PC-3 (cell line): ENCODE results near the gene SESN1. TPM values are rescaled to one million over a fixed set of nuclear protein-coding genes. Genes with fewer than 3 reads are reported as not detected.

Experiments used
- ATAC-seq: fragments of 200-7000 bp; cut with Tn5 transposase; 2 replicates; pipeline ENCODE4 v1.9.1; 2020; ENCODE audit warnings: mild to moderate bottlenecking, moderate library complexity
- BruUV-seq: library from RNA; stranded (reverse); fragments of 400-500 nt; replicated peaks from 2 replicates; lab custom pipeline; 2021; lab: Mats Ljungman, UMichigan
- CTCF ChIA-PET: fragments of 300-600 bp; sonication (Branson Sonifier 250); formaldehyde crosslinking; loops from one replicate; lab custom pipeline; 2022; ENCODE audit warnings: antibody characterized with exemption; lab: Charles Lee
- POLR2A ChIA-PET: fragments of 300-600 bp; sonication (Branson Sonifier 250); formaldehyde crosslinking; loops from one replicate; lab custom pipeline; 2022; ENCODE audit warnings: antibody characterized with exemption; ENCODE audit not compliant: unreplicated experiment; lab: Charles Lee
- DNase-seq: peaks from one replicate; pipeline ENCODE4 v3.0.0-alpha.2; 2015
- H2AFZ ChIP-seq: fragments of 300-600 bp; sonication (generic); 2 replicates; pipeline ENCODE4 v1.6.0; 2016; ENCODE audit warnings: antibody characterized with exemption, low read length
- H3F3A ChIP-seq: fragments of 300-600 bp; sonication (generic); one replicate; pipeline ENCODE4 v1.6.0; 2017; ENCODE audit warnings: antibody characterized with exemption, low read length, control low read depth, mild to moderate bottlenecking; ENCODE audit not compliant: unreplicated experiment
- H3K27ac ChIP-seq: fragments of 300-600 bp; sonication (generic); 2 replicates; pipeline ENCODE4 v1.5.1; 2016; ENCODE audit warnings: mild to moderate bottlenecking, low read length
- H3K27me3 ChIP-seq: fragments of 300-600 bp; sonication (generic); 2 replicates; pipeline ENCODE4 v1.6.1; 2016; ENCODE audit warnings: low read length, mixed read lengths
- H3K36me3 ChIP-seq: fragments of 300-600 bp; sonication (generic); 2 replicates; pipeline ENCODE4 v1.6.1; 2016; ENCODE audit warnings: low read depth, mixed run types, low read length, mixed read lengths
- H3K4me1 ChIP-seq: fragments of 300-600 bp; sonication (generic); 2 replicates; pipeline ENCODE4 v1.5.1; 2016; ENCODE audit warnings: low read length; ENCODE audit not compliant: insufficient read depth
- H3K4me2 ChIP-seq: fragments of 300-600 bp; sonication (generic); 2 replicates; pipeline ENCODE4 v1.6.0; 2016; ENCODE audit warnings: low read length
- H3K4me3 ChIP-seq: fragments of 300-600 bp; sonication (generic); 2 replicates; pipeline ENCODE4 v1.5.1; 2016; ENCODE audit warnings: mild to moderate bottlenecking, low read length, mixed read lengths
- H3K79me2 ChIP-seq: fragments of 300-600 bp; sonication (generic); 2 replicates; pipeline ENCODE4 v1.6.1; 2017; ENCODE audit warnings: low read length, mixed read lengths
- H3K9ac ChIP-seq: fragments of 300-600 bp; sonication (generic); 2 replicates; pipeline ENCODE4 v1.6.0; 2016; ENCODE audit warnings: mild to moderate bottlenecking, low read length
- H3K9me2 ChIP-seq: fragments of 300-600 bp; sonication (generic); replicated peaks from 2 replicates; pipeline ENCODE4 v1.6.1; 2016; ENCODE audit warnings: mixed run types, low read length, mixed read lengths
- H3K9me3 ChIP-seq: fragments of 300-600 bp; sonication (generic); 2 replicates; pipeline ENCODE4 v1.6.1; 2016; ENCODE audit warnings: low read length, mixed read lengths
- H4K20me1 ChIP-seq: fragments of 300-600 bp; sonication (generic); 2 replicates; pipeline ENCODE4 v1.6.1; 2016; ENCODE audit warnings: low read length, mixed read lengths
- EZH2 ChIP-seq: fragments of 300-600 bp; sonication (generic); IDR thresholded peaks from one replicate; pipeline ENCODE4 v1.6.1; 2017; ENCODE audit warnings: antibody characterized with exemption, mild to moderate bottlenecking, low read length; ENCODE audit not compliant: unreplicated experiment
- EZH2phosphoT487 ChIP-seq: fragments of 300-600 bp; sonication (generic); IDR thresholded peaks from 2 replicates; pipeline ENCODE4 v1.6.1; 2018; ENCODE audit warnings: mild to moderate bottlenecking, antibody characterized with exemption, low read length, borderline replicate concordance
- intact Hi-C: fragments of 100-400 bp; cut with micrococcal nuclease; formaldehyde crosslinking; loops from 2 replicates; pipeline ENCODE4 v1.9.0; 2023
- total RNA-seq: library from RNA; depleted of rRNA; stranded (reverse); fragments of >200 nt; gene quantifications from 2 replicates; pipeline ENCODE4 v1.2.3, GENCODE V29; 2014
- TF ChIP-seq, protein P1 (sequence below): fragments of 300-600 bp; sonication (generic); conservative IDR thresholded peaks from 2 replicates; pipeline ENCODE4 v1.5.1; 2017; ENCODE audit warnings: antibody characterized with exemption, low read depth, mild to moderate bottlenecking, low read length

SESN1 gene
- total RNA-seq, 1 experiment from 2014 or later = 3.4 TPM

DNA sequence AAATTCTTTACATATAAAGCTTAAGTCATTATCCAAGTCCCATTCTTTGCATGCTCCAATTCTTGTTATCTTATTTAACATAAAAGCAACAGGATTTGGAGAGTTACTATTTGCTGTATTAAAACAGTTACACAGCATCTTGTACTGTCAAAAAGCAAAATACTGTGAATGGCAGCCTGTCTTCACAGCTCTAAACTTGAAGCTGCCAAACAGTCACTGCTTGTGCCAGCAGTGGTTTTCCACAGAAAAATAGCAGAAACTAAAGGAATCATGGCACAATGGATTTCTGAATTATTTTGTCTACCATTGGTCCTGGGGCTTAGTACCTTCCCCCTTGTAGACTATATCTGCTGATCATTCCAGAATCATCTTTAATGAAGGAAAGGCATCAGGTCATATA is 107.5 kb downstream of the SESN1 start:
- peaks cover 15% of the 10 kb centered on the region for H3K4me1 ChIP-seq
- TF ChIP-seq EZH2 = no peak
- TF ChIP-seq, protein P1, sequence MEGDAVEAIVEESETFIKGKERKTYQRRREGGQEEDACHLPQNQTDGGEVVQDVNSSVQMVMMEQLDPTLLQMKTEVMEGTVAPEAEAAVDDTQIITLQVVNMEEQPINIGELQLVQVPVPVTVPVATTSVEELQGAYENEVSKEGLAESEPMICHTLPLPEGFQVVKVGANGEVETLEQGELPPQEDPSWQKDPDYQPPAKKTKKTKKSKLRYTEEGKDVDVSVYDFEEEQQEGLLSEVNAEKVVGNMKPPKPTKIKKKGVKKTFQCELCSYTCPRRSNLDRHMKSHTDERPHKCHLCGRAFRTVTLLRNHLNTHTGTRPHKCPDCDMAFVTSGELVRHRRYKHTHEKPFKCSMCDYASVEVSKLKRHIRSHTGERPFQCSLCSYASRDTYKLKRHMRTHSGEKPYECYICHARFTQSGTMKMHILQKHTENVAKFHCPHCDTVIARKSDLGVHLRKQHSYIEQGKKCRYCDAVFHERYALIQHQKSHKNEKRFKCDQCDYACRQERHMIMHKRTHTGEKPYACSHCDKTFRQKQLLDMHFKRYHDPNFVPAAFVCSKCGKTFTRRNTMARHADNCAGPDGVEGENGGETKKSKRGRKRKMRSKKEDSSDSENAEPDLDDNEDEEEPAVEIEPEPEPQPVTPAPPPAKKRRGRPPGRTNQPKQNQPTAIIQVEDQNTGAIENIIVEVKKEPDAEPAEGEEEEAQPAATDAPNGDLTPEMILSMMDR = no peak
- TF ChIP-seq EZH2phosphoT487 = no peak
- intact Hi-C loops = no loop called here
- no TSS peak for BruUV-seq
- ATAC-seq = no peak
- DNase-seq = no peak
- H4K20me1 ChIP-seq = no peaks in the 10 kb centered on the region
- H3K9me3 ChIP-seq = no peaks in the 10 kb centered on the region
- H2AFZ ChIP-seq = no peak overlapping the region
- CTCF ChIA-PET = interaction anchor here (0.8 kb wide), 1 partner anchor 11 kb away, joined by 3 read pairs; no protein-coding TSS in a partner anchor
- H3K9ac ChIP-seq = no peak overlapping the region
- no peak overlapping the region for H3K4me3 ChIP-seq
- no peak overlapping the region for H3K27ac ChIP-seq
- H3K36me3 ChIP-seq = no peaks in the 10 kb centered on the region
- no peaks in the 10 kb centered on the region for H3F3A ChIP-seq
- no peaks in the 10 kb centered on the region for H3K9me2 ChIP-seq
- no peak overlapping the region for H3K4me2 ChIP-seq
- H3K79me2 ChIP-seq = no peaks in the 10 kb centered on the region
- no peaks in the 10 kb centered on the region for H3K27me3 ChIP-seq
- POLR2A ChIA-PET = no interaction called here

DNA sequence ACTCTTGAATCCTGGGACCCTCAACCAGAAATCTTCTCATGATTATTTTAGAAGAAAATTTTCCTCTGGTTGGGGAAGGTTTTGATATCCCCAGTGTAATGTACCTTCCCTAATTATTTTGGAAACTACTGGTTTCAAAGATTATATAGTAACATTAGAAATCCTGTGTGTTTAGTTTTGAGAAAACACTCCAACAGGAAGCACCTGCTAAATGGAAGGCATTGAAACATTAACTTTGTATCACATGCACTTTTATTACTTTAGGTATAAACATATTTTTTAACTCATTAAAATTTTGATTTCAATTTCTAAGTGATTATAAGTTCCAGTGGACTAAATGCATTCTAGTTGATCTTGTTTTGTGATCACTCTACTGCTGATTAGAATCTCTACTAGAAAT is 109.3 kb downstream of the SESN1 start:
- no peaks in the 10 kb centered on the region for H3K79me2 ChIP-seq
- DNase-seq (no peak), ATAC-seq (no peak)
- ChIA-PET POLR2A (no interaction called here), CTCF (no interaction called here)
- H3K9ac ChIP-seq = no peak overlapping the region
- H3K36me3 ChIP-seq = no peaks in the 10 kb centered on the region
- no peak overlapping the region for H2AFZ ChIP-seq
- no peaks in the 10 kb centered on the region for H3K27me3 ChIP-seq
- no peaks in the 10 kb centered on the region for H3K9me2 ChIP-seq
- H3K4me2 ChIP-seq = no peak overlapping the region
- H3K4me1 ChIP-seq = peaks cover 14% of the 10 kb centered on the region
- TF ChIP-seq EZH2phosphoT487 (no peak), EZH2 (no peak)
- TF ChIP-seq, protein P1 = no peak
- no peaks in the 10 kb centered on the region for H3F3A ChIP-seq
- no peaks in the 10 kb centered on the region for H4K20me1 ChIP-seq
- no peak overlapping the region for H3K27ac ChIP-seq
- BruUV-seq = no TSS peak
- H3K9me3 ChIP-seq = no peaks in the 10 kb centered on the region
- no peak overlapping the region for H3K4me3 ChIP-seq
- intact Hi-C loops = no loop called here

DNA sequence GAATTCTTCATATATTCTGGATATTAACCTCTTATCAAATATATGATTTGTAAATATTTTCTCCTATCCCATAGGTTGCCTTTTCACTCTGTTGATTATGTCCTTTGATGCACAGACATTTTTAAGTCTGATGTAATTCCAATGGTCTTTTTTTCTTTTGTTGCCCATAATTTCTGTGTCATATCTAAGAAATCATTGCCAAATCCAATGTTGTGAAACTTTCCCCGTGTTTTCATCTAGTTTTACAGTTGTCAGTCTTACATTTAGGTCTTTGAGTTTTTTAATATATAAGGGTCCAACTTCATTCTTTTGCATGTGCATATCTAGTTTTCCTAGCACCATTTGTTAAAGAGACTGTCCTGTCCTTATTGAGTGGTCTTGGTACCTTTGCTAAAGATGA is 111.5 kb downstream of the SESN1 start:
- ChIA-PET CTCF (no interaction called here), POLR2A (no interaction called here)
- no peak overlapping the region for H3K27ac ChIP-seq
- peaks cover 2% of the 10 kb centered on the region; the same call in 1 of the 2 replicates for H3K4me1 ChIP-seq
- no peaks in the 10 kb centered on the region for H3K36me3 ChIP-seq
- no peaks in the 10 kb centered on the region for H3K9me3 ChIP-seq
- ATAC-seq = no peak
- H3K4me2 ChIP-seq = no peak overlapping the region
- no peak overlapping the region for H3K9ac ChIP-seq
- DNase-seq = no peak
- H3K9me2 ChIP-seq = no peaks in the 10 kb centered on the region
- no peak overlapping the region for H3K4me3 ChIP-seq
- no peaks in the 10 kb centered on the region for H3F3A ChIP-seq
- intact Hi-C loops = no loop called here
- H4K20me1 ChIP-seq = no peaks in the 10 kb centered on the region
- BruUV-seq = no TSS peak
- no peak for TF ChIP-seq EZH2phosphoT487
- TF ChIP-seq EZH2 = no peak
- TF ChIP-seq, protein P1 = no peak
- H2AFZ ChIP-seq = no peak overlapping the region
- no peaks in the 10 kb centered on the region for H3K27me3 ChIP-seq
- no peaks in the 10 kb centered on the region for H3K79me2 ChIP-seq
